Measurements from ENCODE around the gene NR3C2.
"Not testable (repeated sequence)": the region's sequence is repeated elsewhere in the genome, so short reads cannot be mapped to it uniquely, and the experiment has no call there.

Gene NR3C2

DNA sequence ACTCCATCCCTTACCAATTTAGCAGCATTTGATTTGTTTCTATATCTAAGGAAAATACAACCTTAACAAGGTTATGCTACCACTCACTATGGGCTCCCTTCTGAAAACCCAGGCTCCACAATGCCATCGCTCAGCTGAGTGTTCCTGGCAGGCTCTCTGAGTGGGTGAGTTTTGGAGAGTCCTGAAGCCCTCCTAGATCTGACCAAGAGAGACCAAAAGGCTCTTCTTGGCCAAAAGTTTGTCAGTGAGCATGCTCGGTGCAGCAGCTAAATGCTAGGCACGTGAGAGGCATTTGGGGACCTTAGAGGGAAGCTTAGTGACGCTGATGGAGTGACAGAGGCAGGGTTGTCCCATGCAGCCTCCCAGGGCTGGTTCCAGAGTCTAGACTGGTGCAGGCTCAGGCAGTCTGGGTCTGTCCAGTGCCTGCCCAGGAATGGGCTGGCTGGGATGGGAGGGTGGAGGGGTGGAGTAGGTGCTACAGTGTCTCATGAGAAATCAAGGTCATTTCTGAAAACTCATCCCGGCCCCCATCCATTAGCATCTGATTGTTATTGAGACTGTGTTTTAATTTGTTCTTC is 346.8 kb downstream of the NR3C2 start:
- no peak for DNase-seq

DNA sequence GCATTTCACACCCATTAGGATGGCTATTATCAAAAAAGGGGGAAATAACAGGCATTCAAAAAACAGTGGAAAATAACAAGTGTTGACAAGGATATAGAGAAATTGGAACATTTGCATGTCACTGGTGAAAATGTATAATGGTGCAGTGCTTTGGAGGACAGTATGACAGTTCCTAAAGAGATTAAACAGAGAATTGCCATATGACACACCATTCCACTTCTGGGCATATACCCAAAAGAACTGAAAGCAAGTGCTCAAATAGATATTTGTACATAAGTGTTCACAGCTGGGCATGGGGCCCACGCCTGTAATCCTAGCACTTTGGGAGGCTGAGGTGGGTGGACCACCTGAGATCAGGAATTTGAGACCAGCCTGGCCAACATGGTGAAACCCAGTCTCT is 348.1 kb downstream of the NR3C2 start:
- DNase-seq: no peak

DNA sequence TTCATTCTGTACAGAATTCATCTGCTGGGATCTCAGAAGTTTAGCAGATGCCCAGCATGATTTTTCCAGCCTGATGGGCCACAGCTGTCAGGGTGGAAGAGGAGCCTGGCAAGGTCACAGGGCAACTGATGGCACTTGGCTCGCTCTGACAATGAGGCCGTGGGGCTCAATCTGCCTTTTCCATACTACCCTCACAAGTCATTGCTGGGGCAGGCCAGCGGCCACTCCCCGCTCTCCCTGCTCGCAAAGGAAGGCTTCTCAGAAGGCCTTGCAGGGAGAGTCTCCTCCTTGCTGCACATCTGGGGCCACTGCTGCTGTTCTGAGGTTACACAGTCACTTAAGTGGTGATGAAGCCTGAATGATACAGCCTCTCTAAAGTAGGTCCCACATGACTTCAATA is 349.1 kb downstream of the NR3C2 start:
- no peak for DNase-seq

DNA sequence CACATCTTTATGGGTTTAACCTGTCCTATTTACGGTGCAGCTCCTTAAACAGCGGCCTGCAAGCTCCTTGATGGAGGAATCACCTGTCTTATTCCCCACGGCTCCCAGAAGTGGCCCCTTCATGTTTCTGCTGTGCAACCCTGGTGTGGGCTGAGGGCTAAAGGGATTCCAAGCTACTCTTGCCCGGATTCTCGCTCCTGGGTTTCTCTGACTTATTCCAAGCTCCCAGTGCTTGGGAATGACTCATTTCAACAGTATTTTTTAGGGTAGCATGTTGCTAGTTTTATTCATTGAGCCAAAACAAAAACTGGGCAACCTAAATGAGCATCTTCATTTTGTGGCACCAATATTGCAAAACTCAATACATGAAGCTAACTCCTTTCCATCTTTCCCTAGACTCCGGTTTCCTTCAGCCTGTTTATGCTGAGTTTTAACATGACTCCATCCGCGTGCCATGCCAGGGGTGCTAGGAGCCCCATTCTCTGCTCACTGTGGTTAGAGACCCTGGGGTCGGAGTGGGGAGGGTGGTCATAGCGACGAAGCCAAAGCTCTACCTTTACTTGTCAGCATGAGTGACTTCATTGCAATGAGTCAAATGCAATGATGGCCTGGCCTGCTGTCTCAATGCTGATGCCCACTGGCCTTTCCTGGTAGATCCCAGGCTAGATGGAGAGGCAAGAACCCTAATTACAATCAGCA is 349.7 kb downstream of the NR3C2 start:
- no peak for DNase-seq

DNA sequence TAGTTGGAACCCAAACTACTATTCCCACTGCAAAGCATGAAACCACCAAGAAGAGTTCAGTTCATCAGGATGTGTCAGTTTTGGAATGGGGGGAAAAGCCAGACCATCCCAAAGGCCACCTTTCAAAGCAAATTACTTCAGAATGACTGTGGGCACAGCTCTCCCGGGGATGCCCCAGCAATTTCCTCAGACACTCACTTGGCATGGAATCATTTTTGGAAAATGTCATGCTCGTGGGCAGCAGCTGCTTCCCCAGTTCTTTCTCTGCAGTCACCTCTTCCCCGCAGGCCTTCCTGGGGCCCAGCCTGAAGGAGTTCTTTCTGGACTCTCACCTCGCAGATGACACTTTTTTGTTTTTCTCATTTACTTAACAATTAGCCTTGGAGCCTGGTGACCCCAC is 350.3 kb downstream of the NR3C2 start:
- DNase-seq: no peak

DNA sequence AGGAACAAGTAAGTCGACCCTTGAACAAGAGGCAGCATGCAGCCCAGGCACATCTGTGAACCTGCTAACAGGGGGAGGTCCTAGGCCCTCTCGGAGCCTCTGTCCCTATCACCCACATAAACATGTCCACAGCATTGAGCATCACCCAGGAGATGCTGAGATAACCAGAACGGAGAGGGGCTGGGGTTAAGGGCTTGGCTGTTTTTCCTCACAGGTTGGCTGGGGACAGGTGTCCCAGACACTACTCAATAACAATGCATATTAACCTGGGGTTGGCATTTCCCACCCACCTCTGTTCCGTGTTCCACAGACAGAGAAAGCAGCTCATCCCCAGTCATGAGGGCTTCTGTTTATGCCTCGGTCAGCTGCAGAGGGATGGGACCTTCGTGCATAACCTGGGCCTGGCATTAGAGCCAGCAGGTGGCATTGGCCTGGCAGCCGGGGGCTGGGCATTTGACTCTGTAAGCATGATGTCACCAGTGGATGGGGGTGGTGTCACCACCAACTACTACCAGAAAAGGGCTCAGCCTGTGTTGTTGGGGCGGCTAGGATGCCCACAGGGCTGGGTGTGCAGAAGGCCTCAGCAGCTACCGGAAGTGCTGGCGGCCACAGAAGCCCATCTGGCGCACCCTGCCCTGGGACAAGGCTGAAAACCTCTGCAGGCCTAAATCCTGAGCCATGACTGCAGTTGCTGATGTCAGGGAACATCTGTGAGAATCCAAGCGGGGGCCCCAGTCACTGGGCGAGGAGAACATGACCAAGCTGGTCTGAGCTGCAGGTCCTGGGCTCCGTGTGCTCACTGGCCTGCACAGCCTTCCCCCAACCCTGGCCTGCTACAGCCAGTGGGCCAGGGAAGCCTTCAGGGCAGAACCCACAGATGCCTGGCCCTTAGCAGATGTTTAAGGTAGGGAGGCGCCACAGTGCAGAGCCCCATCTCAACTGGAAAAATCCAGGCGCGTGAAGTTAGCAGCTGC is 351.4 kb downstream of the NR3C2 start:
- DNase-seq: no peak

DNA sequence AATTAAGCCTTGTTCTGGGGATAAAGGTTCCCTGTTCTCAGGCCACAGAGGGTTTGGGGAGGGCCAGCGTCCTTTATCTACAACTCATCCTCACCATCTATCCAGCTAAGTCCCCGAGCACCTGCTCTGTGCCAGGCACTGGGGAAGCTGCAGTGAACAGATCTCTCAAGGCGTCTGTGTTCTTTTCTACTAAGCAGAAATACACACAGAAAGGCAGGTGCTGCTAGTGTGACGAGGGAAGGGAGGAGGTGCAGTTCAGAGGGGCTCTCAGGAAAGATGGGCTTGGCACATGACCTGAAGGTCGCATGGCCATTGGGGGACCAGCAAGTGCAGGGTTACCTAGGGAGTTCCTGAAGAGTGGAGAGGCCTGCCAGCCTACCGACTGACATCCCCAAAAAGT is 352.2 kb downstream of the NR3C2 start:
- no peak for DNase-seq

DNA sequence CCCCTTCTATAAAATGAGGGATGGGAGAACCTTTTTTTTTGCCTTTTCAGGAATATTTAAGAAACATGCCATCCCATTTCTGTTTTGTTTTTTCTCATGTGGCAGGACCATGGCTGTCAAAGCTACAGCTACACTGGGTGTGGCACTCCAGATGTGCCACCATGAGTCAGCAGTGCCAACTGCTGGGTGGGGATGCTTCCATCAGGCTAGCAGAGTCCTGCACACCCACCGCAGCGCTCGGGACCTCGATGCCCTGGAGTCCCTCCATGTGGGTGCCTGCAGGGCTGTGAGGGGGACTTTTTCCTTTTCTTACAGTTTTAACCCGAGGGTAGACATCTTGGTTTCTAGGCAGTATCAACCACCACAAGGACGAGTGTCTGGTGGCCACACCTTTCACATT is 352.6 kb downstream of the NR3C2 start:
- DNase-seq: no peak

DNA sequence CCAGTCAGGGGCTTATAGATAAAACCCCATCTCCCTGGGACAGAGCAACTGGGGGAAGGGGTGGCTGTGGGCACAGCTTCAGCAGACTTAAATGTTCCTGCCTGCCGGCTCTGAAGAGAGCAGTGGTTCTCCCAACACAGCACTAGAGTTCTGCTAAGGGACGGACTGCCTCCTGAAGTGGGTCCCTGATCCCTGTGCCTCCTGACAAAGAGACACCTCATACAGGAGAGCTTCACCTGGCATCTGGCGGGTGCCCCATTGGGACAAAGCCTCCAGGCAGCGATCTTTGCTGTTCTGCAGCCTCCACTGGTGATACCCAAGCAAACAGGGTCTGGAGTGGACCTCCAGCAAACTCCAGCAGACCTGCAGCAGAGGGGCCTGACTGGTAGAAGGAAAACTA is 359.1 kb downstream of the NR3C2 start:
- DNase-seq: not testable (repeated sequence)

DNA sequence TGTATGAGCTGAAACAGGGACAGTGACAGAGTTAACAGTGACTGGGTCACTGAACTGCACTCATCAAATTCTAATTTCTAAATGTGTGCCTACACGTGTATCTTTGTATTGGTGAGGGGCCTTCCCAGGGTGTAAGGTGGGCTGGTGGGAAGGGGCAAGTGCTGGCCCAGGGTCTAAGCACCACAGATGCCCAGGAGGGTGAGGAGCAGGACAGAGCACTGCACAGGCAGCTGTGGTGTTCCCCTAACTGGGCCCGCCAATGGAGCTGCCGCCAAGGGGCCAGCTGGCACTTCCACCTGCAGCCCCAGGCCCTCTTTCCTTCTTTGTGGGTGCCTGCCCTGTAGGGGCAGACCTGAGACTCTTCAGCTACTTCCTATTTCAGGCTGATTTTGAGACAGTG is 360.5 kb downstream of the NR3C2 start:
- no peak for DNase-seq

DNA sequence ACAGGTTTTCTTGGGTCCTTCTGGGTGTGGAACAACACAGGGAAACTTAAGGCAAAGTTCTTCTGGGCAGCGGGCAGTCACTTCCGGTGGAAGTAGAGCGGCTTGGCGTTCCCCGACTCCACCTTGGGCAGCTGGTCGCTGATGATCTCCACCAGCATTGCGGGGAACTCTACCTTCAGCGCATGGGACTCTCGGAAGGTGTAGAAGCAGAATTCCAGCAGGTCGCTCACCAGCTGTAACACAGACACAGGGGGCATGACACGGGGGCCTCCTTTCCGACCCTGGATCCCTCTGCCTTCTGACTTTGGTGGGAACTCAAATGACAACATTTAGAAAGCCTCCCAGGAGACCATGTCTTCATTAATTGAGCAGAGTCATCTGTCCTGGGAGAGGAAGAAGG is 360.9 kb downstream of the NR3C2 start:
- DNase-seq: no peak

DNA sequence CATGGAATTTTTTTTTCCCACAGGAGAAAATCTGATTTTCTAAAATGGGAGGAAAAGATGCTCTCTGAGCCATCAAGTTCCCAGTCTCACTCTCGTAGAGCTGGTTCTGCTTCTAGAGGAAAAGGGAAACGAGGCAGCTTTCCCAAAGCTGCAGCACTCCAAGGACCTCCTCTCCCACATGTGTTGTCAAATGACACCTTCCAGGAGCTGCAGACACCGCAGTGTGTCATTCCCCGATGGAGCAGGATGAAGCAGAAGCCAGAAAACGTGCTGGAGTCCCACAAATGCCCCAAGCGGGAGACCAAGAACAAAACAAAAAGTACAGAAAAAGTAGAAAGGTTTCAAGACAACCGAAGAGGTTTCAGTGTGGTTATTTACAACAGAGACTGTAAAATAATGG is 362.3 kb downstream of the NR3C2 start:
- no peak for DNase-seq

DNA sequence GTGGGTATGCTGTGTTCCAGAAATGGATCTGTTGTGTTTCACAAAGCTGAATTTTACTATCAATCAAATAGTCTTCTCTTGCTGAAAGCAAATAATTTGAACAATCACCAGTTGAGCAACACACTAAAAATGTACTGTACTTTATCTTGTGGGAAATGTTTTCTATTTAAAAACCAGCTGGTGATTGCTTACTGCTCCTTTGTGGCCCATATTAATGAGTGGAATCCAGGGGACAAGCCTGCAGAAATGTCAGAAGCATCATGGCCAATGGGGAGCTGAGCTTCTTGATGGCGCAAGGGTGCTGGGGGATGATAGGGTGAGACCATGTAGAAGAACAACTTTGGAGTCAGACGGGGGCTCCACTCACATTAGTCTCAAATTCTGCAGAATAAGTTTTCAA is 364.2 kb downstream of the NR3C2 start:
- no peak for DNase-seq

DNA sequence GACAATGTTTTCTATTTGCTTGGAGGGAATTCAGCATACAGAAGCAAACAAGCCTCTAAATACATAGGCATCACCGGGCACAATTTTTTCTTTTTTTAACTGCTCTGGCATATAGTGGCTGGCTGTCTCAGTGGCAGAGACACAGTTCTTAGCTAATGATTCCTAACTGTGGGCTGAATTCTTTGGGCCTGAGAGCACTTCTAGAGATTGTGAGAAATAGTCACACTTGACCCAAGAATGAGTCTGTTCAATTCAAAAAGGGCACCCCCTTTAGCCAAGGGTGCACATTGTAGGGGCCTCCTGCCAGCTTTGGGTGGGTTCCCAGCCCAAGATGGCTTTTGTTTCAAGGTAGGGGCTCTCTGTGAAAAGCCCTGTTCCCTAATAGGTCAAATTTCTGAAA is 364.6 kb downstream of the NR3C2 start:
- no peak for DNase-seq

DNA sequence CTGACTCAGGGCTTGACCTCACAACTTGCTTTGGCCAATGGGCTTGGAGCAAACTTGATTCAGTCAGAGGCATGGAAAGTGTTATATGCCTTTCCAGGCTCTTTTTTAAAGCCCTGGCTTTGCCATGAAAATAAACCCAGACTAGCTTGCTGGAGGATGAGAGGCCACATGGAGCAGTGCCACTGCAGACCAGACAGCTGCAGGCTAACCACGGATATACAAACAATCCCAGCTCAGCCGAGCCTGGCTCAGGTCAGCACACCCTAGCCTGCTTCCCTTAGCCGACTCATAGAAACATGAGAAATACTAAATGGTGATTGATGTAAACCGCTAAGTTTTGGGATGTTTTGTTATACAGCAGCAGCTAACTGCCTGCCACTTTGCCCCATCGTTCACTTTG is 365.2 kb downstream of the NR3C2 start:
- no peak for DNase-seq

DNA sequence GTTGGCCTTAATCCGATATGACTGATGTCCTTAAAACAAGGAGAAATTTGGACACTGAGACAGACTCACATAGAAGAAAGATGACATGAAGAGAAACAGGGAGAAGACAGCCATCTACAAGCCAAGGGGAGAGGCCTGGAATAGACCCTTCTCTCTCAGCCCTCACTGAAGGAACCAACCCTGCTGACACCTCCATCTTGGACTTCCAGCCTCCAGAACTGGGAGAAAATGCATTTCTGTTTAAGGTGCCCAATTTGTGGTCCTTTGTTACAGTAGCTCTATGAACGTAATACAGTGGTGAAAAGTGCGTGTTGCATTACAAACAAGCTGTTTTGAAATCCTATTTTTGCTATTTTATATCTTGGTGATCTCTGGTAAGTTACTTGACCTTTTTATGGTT is 366.8 kb downstream of the NR3C2 start:
- DNase-seq: no peak

DNA sequence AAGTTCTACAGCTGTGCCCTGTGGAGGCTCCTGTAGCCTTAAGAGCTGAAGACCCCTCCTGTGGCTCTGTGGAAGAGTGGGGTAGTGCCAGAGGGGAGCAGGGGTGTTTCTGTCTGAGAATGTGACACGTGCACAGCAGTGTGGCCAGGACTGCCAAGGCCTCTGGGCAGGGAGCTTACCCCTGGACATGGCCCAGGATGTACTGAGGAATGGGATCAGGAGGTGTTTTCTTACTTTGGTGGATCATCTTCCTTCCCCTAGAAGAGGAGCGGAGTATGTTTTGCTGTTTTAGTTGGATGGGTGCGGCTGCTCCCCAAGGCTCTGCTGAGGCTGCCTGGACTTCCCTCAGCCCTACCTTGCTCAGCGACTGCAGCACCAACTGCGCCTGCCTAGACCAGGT is 367.8 kb downstream of the NR3C2 start:
- no peak for DNase-seq

DNA sequence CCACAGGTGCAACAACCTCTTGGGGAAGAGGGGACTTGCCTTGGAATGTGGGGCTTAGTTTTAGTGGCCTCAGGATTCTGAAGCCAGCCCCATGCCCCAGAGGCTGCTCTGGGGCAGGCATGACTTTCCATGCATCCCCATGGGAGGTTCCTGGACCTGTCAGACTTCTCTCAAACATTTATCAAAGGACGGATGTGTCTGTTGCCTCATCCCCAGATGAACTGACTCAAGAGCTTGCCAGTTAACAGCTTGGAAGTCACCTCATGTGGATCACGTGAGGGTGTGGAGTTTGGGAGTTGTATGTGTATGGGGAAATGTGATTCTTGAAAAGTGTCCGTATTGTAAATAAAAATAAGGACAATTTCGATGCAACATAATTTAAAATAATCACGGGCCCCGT is 368.9 kb downstream of the NR3C2 start:
- no peak for DNase-seq

DNA sequence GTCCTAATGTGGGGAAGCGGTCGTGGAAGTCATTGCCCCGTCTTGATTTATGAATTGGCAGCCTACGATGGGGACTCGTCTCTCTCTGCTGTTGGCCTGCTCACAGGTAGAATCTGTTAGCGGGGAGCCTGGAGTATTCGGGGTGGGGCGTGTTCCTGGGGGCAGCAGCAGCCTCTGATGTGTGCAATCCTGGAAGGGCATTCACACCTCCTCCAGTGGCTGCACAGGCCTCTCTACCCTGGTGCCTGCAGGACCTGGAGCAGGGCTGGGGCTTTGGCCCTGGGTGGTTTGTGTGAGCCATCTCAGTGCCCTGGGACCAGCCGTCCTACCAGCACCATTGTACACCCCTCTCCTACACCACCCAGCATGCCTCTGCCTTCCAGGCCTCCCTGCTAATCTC is 369.4 kb downstream of the NR3C2 start:
- DNase-seq: no peak

DNA sequence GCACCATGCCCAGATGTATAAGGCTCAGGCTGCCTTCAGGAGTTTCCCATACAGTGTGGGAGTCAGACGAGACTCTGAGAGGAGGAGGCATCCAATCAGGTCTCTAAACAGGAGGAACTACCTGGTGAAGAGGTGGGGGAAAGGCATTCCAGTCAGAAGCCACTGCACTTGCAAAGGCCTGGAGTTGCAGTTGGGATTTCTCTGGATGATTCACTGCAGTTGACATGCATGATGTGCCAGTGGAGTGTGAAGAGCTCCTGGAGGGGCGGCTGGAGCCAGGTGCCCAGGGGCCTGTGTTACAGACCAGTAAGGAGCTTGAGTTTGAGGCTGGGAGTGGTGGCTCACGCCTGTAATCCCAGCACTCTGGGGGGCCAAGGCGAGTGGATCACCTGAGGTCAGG is 371.2 kb downstream of the NR3C2 start:
- no peak for DNase-seq

DNA sequence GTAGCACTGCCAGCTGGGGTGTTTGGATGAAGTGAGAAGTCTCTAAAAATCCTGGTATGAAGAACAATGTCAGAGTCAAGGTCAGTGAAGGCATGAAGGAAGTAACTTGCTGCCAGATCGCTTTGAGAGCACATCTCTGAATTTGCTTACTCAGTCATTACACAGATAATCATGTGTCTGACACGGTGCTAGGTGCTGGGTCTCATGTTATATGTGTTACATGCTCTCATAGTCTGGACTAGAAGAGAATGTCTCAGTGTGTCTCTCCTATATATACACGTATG is 372.4 kb downstream of the NR3C2 start:
- DNase-seq: no peak

DNA sequence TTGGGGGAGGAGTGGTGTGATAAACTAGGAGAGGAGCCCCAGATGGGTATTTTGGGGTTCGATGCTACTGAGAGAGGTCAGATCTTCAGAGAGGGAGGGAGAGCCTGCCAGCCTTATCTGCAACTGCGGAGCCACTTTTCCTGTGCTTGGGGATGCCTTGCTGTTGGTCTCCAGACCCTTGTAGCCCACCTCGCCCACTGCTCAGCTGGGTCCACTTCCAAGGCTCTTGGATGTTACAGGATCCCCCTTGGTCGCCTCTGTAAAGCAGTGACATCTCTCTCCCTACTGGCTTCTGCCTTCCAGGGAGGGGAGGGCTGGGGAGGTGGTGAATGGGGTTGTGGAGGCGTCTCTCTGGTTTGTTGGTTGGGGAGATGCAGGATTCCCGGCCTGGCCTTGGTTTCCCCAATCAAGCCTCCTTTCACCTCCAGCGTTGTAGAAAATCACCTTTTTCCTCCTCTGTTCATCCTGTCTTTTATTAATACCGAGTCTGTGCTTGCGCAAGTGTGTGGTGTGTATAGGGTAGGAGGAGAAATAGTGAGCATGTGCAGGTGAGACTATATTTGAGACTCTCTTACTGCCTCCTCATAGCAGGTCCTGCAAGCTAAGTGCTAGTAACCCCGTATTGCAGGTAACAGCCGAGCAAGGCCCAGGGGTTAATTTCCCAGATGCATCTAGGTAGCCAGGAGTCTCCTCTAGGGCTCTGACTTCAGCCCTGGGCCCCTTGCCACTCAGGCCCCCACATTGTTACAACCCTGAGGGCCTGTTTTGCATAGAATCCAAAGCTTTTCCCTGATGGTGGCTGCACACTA is 372.9 kb downstream of the NR3C2 start:
- DNase-seq: no peak

Measured in activated CD4-positive, alpha-beta T cell treated with anti-CD3 and anti-CD28 coated beads, Interleukin-2, amount 50 U/mL, for 16 hours (primary cell).